NCI-H2227 (cell line): ENCODE measurements around the gene FGD5.

Experiments used
- DNase-seq: peaks from one replicate; lab custom pipeline; 2025; ENCODE audit not compliant: unreplicated experiment; lab: John Stamatoyannopoulos, UW

FGD5 gene

DNA sequence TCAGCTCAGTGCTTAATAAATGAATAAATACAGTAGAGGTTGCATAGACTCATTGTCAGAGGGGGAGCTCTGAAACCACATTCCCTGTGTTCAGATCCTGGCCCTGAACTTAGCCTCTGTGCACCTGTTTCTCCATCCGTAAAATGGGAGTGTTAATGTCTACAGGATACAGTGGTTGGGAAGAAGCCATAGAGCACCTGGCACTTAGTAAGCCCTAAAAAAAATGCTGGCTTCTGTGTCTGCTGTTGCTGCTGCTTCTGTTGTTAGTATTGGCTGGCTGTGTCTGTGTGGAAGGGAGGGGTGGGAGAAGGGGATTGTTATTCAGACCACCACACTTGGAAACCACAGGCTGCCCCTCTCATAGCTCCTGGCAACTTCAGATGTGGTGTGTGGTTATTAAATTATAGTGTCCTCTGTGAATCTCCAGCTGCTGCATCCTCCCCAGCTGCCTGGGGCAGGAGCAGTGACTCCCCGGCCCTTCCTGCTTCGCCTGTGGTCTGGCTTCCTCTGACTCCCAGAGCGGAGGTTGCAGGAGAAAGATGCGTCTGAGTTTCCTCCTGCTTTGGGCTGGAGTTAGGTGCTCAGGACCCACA, 31.0 kb downstream of the FGD5 start:
- no peak for DNase-seq

DNA sequence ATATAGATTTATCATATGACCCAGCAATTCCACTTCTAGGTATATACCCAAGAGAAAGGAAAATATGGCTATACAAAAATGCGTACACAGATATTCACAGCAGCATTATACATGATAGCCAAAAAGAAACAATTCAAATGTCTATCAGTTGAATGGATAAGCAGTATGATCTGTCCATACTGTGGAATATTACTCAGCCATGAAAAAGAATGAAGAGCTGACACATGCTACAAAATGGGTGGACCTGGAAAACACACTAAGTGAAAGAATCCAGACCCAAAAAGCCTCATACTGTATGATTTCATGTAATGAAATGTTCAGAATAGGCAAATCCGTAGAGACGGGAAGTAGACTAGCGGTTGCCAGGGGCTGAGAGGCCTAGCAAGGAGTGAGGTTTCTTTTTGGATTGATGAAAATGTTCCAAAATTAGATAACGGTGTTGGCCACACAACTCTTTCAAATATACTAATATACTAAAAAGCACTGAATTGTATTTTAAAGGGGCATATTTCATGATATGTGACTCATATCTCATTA, 33.4 kb downstream of the FGD5 start:
- DNase-seq, result no peak

DNA sequence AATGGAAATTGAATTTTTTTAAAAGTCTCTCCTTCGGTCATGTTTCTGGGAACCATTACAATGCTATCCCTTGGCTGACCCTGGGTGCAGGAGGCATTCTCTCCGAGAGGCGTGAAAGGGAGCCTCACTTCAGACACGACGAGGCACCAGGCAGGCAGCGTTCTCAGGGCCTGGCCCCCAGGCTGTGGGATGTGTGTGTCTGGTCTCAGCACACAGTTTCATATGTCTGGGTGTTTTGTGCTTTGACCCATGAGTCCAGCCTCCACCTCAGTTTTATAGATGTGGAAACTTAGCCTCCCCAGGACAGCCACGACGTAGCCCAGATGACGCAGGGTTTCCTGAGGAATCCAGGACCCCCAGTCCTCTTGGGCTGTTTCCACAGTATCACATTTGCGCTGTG, 34.0 kb downstream of the FGD5 start:
- no peak for DNase-seq

DNA sequence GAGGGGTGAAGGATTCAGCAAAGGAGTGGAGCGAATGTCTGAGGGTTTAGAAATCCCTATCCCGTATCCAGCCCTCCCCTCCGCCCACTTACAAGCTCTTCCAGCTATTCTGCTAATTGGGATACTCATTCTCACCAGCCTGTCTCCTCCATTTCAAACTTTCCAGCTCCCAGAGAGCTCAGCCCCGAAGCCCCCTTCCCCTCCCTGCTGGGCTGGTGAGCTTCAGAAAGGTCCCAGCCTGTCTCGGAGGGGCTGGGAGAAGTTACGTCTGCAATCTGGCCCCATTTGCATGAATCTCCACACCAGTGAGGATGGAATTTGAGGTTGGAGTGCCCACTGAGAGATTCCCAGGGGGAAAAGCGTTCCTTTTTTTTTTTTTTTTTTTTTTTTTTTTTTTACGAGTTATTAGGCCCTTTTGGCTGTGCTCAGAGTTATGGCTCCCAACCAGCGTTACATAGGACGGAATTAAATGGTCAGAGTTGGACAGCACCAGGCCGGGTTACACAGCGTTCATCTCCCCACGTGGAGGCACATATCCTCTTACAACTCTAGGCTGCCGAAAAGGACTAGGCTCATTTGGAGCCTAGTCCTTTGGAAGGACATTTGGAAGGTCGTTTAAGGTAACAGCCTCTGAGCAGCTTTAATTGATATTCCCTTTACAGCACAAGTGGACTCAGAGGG, 34.6 kb downstream of the FGD5 start:
- DNase-seq, result no peak

DNA sequence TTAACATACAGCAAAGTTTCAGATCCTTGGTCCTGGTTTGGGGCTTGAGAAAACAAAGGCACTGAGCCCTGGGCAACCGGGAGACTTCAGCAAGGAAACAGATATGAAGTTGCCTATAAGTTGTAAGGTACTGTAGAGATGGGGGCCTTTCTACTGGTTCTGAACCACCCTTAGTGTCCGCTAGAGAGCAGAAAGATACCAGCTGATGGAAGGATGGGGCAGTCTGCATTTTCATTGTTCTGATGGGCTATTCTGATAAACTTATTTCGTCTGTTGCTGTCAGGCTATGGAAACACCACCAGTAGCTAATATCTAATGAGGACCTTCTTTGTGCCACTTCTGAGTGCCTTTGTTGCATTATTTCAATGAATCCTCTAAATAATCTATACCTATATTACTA, 38.7 kb downstream of the FGD5 start:
- DNase-seq, result no peak

DNA sequence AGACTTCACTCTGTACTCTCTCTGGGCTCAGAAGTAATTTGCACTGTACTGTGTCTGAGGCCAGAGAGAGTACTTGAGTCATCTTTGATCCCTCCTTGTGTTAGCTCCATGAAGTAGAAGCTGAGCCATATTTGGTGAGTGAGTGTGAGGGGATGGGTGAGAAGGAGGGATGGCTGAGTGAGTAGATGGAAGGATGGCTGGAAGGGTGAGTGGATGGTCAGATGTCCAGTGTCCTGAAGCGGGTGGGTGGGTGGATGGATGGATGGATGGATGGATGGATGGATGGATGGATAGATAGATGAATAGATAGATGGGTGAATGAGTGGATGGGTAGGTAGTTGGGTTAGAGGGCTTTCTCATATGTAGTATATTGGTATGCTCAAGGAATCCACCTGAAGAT, 39.3 kb downstream of the FGD5 start:
- DNase-seq, result no peak

DNA sequence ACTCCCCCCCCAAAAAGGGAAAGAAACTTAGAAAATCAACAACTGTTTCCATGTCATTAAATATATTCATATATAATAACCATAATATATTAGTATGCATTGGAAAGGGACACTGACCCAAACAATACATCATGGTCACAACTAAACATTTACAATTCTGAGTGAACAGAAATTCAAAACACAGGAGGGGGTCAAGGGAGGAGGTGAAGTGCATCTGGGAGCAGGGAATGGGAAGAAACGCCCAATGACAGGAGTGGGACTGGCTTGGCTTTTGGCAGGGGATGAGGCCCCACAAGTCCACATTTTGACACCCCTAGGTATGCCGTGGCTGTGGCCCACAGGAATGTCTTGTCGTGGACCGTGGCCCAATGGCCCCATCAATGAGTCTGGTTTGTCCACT, 41.1 kb downstream of the FGD5 start:
- no peak for DNase-seq

DNA sequence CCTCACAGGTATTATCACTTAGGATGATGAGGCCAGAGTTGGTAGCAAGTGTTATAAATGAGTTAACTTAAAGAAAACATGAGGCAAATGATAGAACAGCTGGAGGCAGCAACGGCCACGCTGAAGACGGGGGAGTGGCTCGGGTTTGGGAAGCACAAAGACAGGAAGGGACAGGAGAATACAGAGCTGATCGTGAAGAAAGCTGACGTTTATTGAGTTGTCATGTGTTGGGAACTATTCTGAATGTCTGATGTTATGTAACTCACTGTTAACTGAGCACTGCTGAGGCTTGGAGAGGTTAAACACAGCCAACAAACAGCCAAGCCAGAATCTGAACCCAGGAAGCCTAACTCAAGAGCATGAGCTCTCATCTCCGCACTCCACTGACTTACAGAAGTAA, 42.3 kb downstream of the FGD5 start:
- DNase-seq, result no peak

DNA sequence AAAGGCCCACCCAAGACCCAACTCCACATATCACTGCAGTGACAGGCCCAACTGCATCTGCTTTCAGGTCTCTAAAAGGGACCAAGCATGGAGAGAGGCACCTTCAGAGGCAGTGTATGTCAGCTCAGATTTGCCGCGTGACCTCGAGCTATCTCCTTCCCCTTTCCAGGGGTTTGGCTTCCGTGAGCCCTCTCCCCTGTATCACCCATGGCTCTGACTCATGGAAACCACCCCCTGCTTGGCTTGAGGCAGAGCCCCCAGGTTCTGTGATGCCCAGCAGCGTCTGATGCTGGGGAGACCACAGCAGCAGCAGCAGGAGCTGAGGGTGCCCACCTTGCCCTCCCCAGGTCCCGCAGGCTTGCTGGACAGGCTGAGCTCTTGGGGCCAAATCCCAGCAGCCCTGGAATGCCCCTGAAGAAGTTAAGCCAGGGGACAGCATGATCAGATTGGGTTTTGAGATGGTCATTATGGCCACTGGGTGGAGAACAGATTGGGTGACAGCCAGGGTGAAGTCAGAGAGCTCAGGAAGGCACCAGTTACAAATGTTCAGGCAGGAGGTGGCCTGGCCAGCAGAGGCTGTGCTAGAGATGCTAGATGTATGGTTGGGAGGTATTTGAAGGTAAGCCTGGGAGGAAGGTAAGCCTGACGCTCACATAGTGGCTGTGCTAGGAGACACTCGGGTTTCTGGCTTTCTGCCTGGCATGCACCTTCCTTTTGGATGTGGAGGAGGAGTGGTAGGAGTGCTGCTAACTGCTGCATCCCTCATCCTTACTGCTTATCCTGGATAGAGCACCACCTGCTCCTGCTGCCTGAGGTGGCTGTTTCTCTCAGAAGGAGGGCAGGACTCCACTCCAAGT, 42.9 kb downstream of the FGD5 start:
- DNase-seq, result no peak

DNA sequence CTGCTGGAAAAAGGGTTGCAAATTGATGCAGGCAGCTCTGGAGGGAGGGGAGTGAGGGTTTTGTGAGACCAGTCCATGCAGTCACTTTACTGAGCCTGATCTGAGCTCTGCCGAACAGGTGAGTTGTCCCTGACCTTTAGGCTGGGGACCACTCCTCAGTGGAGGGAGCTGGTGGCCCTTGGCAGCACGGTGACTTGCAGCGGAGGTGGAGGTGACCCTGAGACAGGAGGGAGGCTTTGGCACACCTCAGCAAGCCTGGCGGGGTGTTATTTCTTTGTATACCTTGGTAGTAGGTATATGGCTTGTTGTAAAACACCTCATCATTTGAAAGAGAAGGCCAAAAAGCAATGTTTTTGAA, 43.5 kb downstream of the FGD5 start:
- DNase-seq, result no peak

DNA sequence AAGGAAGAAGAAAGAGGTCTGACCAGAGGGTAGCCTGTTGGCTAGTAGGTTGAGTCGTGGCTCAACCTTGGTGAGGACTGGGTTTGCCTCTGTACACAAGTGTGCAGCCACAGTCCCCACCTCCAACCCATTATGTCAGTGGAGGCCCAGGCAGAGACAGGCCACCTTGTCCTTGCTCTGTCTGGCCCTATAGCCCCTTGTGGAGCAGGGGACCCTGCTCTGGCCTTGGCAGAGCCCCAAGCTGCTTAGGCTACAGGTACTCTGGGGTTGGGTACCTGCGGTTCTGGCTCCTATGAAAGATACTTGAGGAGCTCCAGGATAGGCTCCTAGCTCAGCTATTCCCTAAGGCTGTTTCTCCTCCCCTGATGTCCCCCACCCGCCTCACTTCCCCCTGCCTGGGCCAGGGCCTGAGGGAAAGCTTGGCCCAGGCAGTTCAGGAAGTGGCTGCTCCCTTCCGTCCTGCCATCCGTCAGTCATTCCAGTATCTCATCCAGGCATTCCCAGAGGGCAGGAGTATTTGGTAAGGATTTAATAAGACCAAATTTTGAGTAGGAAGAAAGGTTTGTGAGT, 44.0 kb downstream of the FGD5 start:
- DNase-seq, result no peak

DNA sequence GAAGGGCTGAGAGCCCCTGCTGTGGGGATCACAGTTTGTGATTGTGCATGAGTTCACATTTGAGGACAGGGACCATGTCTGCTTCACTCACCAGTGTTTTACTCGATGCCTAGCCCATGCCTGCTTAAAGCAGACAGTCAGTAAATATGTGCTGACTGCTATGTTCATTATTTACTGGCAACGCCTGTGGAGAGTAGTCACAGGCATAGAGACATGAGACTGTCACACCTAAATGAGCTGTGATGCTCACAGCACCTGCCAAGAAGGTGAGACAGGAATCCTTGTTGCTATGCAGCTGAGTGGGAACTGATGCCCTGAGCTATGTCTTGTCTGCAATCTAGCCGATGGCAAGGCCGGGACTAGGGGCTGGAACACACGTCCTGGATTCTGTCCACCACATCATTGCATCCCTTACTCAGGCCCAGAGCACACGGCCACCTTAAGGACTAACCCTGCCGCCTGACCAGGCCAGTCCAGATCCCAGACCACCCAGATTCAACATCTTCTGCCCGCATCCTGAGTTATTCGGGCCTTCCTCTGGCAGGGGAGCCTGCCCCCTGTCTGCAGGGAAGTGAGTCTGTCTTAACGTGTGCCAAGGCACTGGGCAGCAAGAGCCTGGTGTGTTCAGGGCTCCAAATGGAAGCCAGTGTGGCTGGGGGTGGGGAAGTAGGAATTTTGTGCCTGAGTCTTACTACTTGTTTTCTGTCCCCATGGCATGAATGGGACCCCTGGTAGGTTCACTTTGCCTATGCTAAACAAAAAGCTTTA, 44.8 kb downstream of the FGD5 start:
- DNase-seq, result no peak

DNA sequence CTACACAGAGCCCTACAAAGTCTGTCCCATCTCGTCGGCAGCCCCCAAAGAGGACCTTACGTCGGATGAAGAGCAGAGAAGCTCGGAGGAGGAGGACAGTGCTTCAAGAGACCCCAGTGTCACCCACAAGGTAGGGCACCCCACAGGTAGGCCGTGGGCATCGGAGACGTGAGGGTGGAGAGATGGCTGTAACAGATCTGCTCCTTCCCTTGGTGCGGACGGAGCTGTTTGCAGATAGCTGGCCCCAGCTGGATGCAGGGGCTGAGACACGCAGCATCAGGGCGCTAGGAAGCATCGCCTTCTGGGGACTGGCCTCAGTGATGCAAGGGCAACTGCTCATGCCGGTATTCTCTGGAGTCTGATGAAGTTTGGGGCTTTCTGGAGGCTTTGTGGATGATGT, 45.4 kb downstream of the FGD5 start:
- DNase-seq, result no peak

DNA sequence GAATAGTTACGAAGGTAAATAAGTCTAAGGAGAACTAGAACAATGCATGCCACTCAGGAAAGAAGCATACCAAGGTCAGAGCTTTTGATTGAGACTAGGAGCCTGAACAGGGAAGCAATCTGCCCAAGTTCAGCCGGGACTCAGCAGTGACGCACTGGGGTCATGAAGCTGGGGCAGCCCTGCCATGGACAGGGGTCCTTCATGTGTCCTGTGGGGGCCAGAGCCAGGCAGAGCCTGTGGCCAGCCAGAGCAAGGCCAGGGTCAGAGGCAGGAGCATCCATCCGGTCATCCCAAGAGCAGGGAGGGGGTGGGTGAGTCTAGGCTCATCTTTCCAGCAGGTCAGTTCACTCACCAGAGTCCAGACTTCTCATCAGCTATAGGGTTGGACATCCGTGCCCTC, 47.9 kb downstream of the FGD5 start:
- no peak for DNase-seq

DNA sequence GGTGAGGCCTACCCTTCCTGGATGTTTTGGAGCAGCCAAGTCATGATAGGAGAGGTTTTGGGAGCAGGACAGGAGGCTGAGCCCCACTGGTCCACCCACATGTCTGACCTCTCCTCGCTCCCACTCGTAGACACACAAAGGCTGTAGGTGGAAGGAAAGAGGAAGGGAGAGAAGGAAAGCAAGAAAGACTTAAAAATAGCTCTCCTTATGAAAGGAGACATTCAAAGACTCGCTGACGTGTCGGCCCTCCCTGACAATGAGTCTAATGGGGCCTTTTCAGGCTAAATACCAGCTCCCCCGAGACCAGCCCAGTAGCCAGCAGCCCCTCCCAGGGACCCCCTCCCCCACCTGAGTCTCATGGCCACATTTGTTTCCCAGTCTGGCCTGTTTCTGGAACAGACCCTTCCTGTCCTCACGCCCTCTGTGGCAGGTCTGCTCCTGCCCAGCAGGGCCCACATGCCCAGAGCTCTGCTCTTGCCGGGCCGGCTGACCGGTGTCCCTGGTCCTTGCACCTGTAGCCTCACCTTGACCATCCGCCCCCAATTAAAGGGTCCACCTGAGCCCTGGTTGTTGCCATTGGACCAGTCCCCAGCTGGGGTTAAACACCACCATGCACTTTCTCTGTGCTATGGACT, 49.3 kb downstream of the FGD5 start:
- no peak for DNase-seq

DNA sequence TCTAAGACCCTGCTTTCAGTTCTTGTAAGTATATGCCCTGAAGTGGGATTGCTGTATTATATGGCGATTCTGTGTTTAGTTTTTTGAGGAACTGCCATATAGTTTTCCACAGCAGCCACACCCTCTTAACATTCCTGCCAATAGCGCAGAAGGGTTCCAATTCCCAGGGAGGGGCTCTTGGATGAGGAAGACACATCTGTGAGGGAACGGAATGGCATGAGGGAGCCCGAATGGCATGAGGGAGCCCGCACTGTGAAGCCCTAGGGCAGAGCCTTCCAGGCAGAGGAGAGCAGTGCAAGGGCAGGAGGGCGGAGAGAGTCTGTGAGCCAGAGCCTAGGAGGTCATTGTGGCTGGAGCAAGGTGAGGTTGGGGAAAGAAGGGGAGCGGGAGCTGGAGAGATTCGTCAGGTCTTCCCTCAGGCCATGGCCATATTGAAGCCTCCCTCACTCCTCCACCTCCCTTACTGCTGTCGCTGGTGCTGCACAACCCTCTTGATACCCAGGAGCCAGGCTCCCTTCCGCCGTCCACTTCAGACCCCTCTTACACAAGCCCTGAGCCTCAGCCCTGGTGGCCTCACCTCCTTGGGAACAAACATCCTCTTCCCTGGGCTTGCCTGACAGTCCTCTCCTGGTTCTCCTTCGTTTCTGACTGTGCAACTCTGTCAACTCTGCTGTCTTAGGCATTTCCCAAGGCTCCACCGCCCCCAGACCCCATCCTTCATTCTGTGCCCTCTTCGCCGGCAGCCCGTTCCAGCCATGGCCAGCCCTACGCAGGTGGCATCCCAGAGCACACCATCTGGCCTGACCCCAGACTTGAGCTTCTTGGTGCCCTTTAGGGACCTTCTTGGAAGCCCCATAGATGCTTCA, 51.4 kb downstream of the FGD5 start:
- no peak for DNase-seq

DNA sequence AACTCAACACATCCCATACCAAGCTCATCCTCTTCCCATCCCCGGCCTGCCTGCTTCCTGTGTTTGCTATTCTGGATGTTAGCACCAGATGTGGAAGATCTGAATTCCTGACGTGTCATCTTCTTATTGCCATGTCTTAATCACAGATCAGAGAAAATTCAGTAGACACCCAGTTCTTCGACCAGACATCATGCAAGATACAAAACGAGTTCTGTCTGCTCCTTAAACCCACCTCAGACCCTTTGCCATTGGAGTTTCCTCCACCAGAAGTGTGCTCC, 52.0 kb downstream of the FGD5 start:
- no peak for DNase-seq

DNA sequence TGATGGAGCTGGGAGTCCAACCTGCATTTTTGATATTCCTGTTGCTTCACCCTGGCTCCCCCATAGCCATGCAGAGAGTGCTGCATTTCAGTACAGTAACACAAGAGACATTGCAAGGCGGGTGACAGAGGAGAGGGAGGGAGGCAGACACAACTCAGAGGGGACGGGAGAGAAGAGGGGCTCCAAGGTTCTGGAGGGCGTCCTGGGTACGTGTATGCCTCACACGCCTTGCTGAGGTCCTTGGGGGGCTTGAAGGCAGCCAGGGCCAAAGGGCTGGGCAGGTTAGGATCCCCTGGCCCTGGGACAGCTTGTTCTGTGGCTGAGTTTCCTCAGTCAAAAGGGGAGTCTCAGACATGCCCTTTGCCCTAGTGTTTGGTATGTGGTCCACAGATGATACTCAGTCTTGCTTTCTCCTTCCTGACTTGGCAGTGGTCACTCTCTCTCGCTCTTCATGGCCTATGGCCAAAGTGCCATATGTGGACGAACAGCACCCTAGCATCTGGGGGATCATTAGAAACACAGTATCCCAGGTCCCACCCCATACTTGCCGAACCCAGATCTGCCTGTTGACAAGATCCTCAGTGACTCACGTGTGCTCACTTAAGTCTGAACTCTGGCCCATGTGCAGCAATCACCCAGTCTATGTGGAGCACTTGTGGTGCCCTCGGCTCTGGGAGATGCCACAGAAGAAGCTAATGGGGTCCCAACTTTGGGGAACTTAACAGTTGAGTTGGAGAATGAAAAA, 52.9 kb downstream of the FGD5 start:
- DNase-seq, result no peak

DNA sequence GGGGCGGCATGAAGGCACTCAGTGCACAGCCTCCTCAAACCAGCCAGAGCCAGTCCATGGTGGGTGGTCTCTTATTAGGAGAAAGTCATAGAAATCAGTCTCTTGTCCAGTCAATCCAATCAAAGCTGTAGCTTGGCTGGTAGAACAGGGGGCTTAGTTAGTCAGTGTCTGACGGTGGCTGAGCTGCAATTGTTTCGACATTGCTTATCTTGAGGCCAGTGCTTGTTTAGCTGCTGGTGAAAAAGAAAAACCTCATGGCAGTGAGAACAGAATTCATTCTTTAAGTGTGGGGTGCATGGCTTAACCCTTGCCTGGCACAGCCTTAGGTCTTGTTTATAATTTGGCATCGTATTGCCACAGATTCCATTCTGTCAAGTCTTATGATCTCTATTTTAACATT, 53.9 kb downstream of the FGD5 start:
- DNase-seq, result no peak
